Activated CD8-positive, alpha-beta memory T cell treated with anti-CD3 and anti-CD28 coated beads, Interleukin-2, amount 50 U/mL, for 4 hours (primary cell): ENCODE measurements around the gene NSUN7.
"Not testable (repeated sequence)": the region's sequence is repeated elsewhere in the genome, so short reads cannot be mapped to it uniquely, and the experiment has no call there.

Experiments used
- DNase-seq: peaks from one replicate; pipeline ENCODE4 v3.0.0-alpha.2; 2020

NSUN7 gene

GRCh38 chr4:40736910-40737309 lies 12.8 kb upstream of the NSUN7 start:
- no peak for DNase-seq

- no peak for DNase-seq
Observed at GRCh38 chr4:40737879-40738278, 11.9 kb upstream of the NSUN7 start.

- no peak for DNase-seq
Observed at GRCh38 chr4:40739347-40739746, 10.4 kb upstream of the NSUN7 start.

- DNase-seq: no peak
Observed at GRCh38 chr4:40744218-40744617, 5.5 kb upstream of the NSUN7 start.

- no peak for DNase-seq
Observed at GRCh38 chr4:40745285-40745984, 4.3 kb upstream of the NSUN7 start.

GRCh38 chr4:40747207-40747835 lies 2.4 kb upstream of the NSUN7 start:
- no peak for DNase-seq

GRCh38 chr4:40750461-40751258 lies 905 bp downstream of the NSUN7 start:
- no peak for DNase-seq

DNA sequence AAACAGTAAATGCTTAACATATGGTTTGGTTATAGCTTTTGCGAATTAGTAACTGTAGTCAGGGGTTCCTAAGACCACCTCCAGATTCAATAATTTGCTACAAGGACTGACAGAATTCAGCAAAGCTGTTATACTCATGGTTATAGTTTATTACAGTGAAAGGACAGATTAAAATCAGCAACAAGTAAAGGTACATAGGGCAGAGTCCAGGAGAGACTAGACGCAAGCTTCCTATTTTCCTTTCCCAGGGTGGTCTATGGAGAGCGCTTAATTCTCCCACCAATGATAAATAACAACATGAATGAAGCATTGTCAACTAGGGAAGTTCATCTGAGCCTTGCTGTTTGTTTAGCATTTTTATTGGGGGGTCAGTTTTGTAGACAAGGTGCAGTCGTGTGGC lies 5.9 kb downstream of the NSUN7 start:
- no peak for DNase-seq

DNA sequence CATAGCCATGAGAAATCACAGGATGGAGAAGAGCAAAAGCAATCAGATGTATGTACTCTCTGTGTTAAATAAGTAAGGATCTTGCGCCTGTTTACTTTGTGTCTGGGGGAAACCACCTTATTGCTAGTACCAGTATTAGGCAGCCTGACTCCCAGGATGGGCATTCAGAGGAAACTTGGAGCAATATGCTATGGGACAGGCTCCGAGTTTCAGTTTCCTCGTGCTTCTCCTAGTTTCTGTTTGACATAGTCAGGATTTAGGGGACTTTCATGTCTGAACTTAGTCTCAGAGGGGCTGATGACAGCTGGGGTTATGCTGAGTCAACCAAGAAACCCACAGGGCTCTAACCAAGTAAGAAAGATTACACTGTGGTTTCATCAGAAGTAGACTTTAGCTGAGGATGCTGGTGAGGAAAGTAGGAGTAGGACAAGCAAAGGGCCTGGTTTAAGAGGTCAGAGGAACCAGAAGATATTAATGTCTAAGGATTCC lies 13.5 kb downstream of the NSUN7 start:
- no peak for DNase-seq

- DNase-seq: no peak
Observed at GRCh38 chr4:40769266-40769665, 19.5 kb downstream of the NSUN7 start.

- no peak for DNase-seq
Observed at GRCh38 chr4:40778090-40778489, 28.3 kb downstream of the NSUN7 start.

- DNase-seq: no peak
Observed at GRCh38 chr4:40782876-40783275, 33.1 kb downstream of the NSUN7 start.

DNA sequence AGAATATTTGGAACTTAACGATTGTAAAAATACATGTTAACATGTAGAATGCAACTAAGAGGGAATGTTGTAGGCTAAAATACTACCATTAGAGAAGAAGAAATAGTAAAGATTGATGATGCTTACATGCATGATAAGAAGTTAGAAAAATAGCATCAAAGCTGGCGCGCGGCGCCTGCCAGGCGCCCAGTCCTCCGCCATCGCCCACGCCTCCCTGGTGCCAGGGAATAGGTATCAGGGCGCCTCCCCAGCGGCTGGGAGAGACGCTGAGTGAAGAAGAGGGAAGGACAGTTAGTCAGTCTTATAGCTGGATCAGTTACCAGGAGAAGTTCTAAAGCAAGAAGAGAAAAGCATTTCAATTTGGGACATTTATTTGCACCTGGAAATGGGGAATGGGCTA lies 36.0 kb downstream of the NSUN7 start:
- DNase-seq: no peak

GRCh38 chr4:40788331-40788730 lies 38.6 kb downstream of the NSUN7 start:
- no peak for DNase-seq

DNA sequence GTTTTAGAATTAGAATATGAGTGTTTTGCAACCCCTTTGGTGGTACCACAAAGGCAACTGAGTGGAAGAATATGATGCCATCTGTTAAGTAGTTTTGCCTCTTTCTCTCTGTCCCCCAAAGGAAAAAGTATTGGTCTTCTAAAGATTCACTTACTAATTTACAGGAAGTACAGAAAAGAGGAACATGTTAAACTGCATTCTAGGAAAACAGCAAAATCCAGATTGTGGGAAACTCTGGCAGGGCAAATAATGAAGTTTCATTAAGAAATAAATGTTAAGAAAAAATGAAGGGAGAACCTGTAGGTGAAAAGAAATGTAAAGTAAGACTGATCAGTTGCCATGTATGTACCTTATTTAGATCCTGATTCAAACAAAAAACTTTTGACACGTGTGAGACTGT lies 39.3 kb downstream of the NSUN7 start:
- DNase-seq: no peak

GRCh38 chr4:40789771-40790170 lies 40.0 kb downstream of the NSUN7 start:
- no peak for DNase-seq

DNA sequence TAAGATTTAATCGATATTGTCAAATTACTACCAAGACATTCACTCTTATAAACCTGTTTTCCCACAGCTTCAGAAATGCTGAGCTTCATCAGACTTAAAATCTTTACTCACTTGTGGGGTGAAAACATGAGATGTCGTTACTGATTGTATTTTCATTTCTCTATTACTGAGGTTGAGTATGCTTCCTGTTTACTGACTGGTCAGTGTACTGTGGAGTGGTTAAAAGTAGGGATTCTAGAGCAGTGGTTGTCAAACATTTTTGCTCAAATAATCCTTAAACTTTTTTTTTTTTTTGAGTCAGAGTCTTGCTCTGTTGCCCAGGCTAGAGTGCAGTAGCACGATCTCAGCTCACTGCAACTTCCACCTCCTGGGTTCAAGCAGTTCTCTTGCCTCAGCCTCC lies 50.3 kb downstream of the NSUN7 start:
- no peak for DNase-seq

DNA sequence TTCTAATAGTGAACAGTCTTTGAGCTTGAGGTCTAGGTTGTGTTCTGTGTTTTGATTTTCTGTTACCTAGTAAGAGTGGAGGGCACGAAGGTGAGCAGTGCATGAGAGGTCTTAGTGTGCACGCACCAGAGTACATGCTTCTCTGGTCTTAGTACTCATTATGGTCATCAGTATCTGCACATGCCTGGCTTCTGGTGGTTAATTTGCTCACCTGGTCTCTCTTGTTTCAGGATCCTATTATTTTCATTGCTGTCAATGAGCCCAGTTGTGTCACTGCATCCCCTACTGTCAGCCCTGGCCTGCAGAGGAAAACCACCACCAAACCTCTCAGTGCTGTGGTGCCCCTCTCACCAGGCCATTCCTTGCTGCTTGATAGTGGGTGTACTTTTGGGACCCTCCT lies 54.8 kb downstream of the NSUN7 start:
- no peak for DNase-seq

DNA sequence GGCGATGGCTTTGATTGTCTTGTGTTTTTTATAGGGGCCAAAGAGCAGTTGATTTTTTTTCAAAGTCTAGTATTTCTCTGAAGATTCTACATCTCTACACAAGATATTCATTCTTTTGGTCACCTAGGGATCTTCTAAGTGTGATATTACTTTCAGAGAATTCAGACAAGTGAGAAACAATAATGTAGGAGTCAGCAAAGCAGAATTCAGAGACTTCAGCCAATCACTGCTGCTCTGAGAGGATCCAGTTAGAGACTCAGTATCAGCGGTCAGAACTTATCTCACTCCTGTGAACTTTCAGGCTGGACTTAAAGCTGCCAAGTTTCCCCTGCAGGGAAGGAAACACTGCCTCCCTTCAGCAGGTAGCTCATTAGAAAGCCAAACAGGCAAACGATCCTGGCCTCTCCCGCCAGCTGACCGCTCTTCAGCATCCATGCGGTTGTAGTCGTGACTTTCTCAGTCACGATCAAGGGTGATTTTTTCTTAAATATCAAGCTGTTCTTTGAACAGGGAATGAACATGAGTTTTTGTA lies 59.2 kb downstream of the NSUN7 start:
- DNase-seq: no peak

DNA sequence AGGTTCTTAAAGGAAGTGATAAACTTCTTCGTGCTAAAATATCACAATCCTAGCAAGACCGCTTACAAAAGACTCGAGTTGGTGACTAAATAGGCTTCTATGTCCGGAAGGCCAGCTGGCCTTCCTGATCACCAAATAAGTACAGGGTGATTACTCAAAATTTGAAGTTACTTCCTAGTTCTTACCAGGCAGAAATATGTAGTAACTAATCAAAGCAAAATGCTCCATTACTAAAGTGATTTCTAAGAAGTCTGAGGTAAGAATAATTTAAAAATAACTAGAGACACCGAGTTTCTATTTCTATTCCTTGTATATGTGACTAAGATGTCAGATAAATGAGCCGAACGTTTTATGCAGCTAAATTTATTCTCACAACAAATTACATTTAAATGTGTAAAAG lies 62.2 kb downstream of the NSUN7 start:
- no peak for DNase-seq

GRCh38 chr4:40812386-40812785 lies 62.6 kb downstream of the NSUN7 start:
- no peak for DNase-seq

- no peak for DNase-seq
Observed at GRCh38 chr4:40812856-40813255, 63.1 kb downstream of the NSUN7 start.

- not testable (repeated sequence) for DNase-seq
Observed at GRCh38 chr4:40817157-40817556, 67.4 kb downstream of the NSUN7 start.

DNA sequence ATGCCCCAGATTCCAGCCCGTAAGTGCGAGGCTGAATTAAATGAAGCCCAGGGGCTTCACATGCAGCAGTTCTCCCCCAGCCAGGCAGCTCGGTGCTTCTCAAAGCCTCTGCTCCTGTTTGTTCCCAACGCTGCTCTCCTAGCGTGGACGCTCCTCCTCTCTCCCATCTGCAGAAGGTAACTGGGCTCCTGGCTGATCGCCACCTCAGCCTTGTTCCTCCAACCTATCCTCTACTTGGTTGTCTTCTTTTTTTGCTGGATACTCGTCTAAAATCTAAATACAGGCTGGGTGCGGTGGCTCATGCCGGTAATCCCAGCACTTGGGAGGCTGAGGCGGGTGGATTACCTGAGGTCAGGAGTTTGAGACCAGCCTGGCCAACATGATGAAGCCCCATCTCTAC lies 70.3 kb downstream of the NSUN7 start:
- DNase-seq: no peak
